MV-4-11 (cell line): ENCODE results near the gene CRISP3.
A peak's percentile ranks its signal among the peaks of the same experiment; 100 is the strongest.
"Not testable (repeated sequence)": the region's sequence is repeated elsewhere in the genome, so short reads cannot be mapped to it uniquely, and the experiment has no call there.

Experiments
- DNase-seq: peaks from one replicate; lab custom pipeline; 2025; lab: John Stamatoyannopoulos, UW

CRISP3 gene

GRCh38 chr6:49744259-49744658 lies at the start of gene CRISP3:
CRISP3 (minus strand) TSS chr6:49744388; CDS start chr6:49744367, 21 bp downstream.
- DNase-seq = no peak

- DNase-seq = no peak
These were observed 46.2 kb upstream of the CRISP3 start for GRCh38 chr6:49790341-49790740.

- no peak for DNase-seq
These were observed 43.0 kb upstream of the CRISP3 start, which contains the start of gene PGK2 for GRCh38 chr6:49787176-49787575. PGK2 (minus strand) TSS chr6:49787285; CDS start chr6:49787187, 98 bp downstream.

- DNase-seq = no peak
These were observed 40.1 kb upstream of the CRISP3 start for GRCh38 chr6:49784272-49784671.

GRCh38 chr6:49782725-49783124 lies 38.5 kb upstream of the CRISP3 start:
- no peak for DNase-seq

GRCh38 chr6:49782293-49782692 lies 38.1 kb upstream of the CRISP3 start:
- no peak for DNase-seq

GRCh38 chr6:49776444-49776843 lies 32.3 kb upstream of the CRISP3 start:
- DNase-seq = no peak

GRCh38 chr6:49775043-49775442 lies 30.9 kb upstream of the CRISP3 start:
- no peak for DNase-seq

- no peak for DNase-seq
These were observed 28.1 kb upstream of the CRISP3 start for GRCh38 chr6:49772285-49772684.

GRCh38 chr6:49766762-49767161 lies 22.6 kb upstream of the CRISP3 start:
- no peak for DNase-seq

- DNase-seq = no peak
These were observed 20.5 kb upstream of the CRISP3 start for GRCh38 chr6:49764571-49765236.

GRCh38 chr6:49743429-49743828 lies 759 bp downstream of the CRISP3 start:
- no peak for DNase-seq

- DNase-seq = no peak
These were observed 4.8 kb downstream of the CRISP3 start for GRCh38 chr6:49739423-49739822.

GRCh38 chr6:49736017-49736508 lies 8.1 kb downstream of the CRISP3 start:
- DNase-seq = no peak

- DNase-seq = no peak
These were observed 10.5 kb downstream of the CRISP3 start for GRCh38 chr6:49733680-49734079.

GRCh38 chr6:49732781-49733180 lies 11.4 kb downstream of the CRISP3 start:
- no peak for DNase-seq

- peak; percentile 1 for DNase-seq
These were observed 13.9 kb downstream of the CRISP3 start for GRCh38 chr6:49730251-49730650.

GRCh38 chr6:49723917-49724316 lies 20.3 kb downstream of the CRISP3 start:
- DNase-seq = not testable (repeated sequence)

- no peak for DNase-seq
These were observed 22.9 kb downstream of the CRISP3 start for GRCh38 chr6:49721297-49721696.

- no peak for DNase-seq
These were observed 23.8 kb downstream of the CRISP3 start for GRCh38 chr6:49720372-49720771.

- no peak for DNase-seq
These were observed 30.8 kb downstream of the CRISP3 start, which contains the start of gene CRISP2 for GRCh38 chr6:49713346-49713745. CRISP2 (minus strand) TSS chr6:49713543; CDS start chr6:49709196, 4,347 bp downstream.

GRCh38 chr6:49698478-49698877 lies 45.7 kb downstream of the CRISP3 start:
- no peak for DNase-seq

- no peak for DNase-seq
These were observed 50.7 kb downstream of the CRISP3 start for GRCh38 chr6:49693512-49693911.

GRCh38 chr6:49692534-49692933 lies 51.7 kb downstream of the CRISP3 start:
- DNase-seq = no peak
